BLaER1 (cell line): ENCODE measurements around the gene PHACTR3.

ENCODE experiments used
- H3K27ac ChIP-seq: shearing (Covaris generic); formaldehyde crosslinking; 2 replicates; pipeline ENCODE4 v1.8.1; 2022
- H3K27me3 ChIP-seq: shearing (Covaris generic); formaldehyde crosslinking; 2 replicates; pipeline ENCODE4 v1.8.1; 2022
- H3K36me3 ChIP-seq: shearing (Covaris generic); formaldehyde crosslinking; 2 replicates; pipeline ENCODE4 v1.8.1; 2022
- H3K4me1 ChIP-seq: shearing (Covaris generic); formaldehyde crosslinking; 2 replicates; pipeline ENCODE4 v1.8.1; 2022
- H3K4me2 ChIP-seq: shearing (Covaris generic); formaldehyde crosslinking; 2 replicates; pipeline ENCODE4 v1.8.1; 2022
- H3K4me3 ChIP-seq: shearing (Covaris generic); formaldehyde crosslinking; 2 replicates; pipeline ENCODE4 v1.8.1; 2022
- H3K9ac ChIP-seq: shearing (Covaris generic); formaldehyde crosslinking; 2 replicates; pipeline ENCODE4 v1.8.1; 2022
- H3K9me3 ChIP-seq: shearing (Covaris generic); formaldehyde crosslinking; 2 replicates; pipeline ENCODE4 v1.8.1; 2022
- H4K20me1 ChIP-seq: shearing (Covaris generic); formaldehyde crosslinking; 2 replicates; pipeline ENCODE4 v1.8.1; 2022
- Cebpa-rat ChIP-seq: shearing (Covaris generic); IDR thresholded peaks from 2 replicates; pipeline ENCODE4 v1.8.1; 2022

The PHACTR3 gene

GRCh38 chr20:59730722-59731121 lies 126.4 kb downstream of the PHACTR3 start:
- Histone ChIP-seq H3K27me3 (no peaks in the 10 kb centered on the region), H3K4me3 (no peak overlapping the region), H3K9ac (no peak overlapping the region), H3K4me2 (no peak overlapping the region), H4K20me1 (peaks cover 100% of the 10 kb centered on the region), H3K4me1 (peaks cover 98% of the 10 kb centered on the region), H3K9me3 (no peaks in the 10 kb centered on the region), H3K36me3 (peaks cover 86% of the 10 kb centered on the region), H3K27ac (no peak overlapping the region)
- no peak for TF ChIP-seq Cebpa-rat

- H3K4me3 ChIP-seq: no peak overlapping the region
- TF ChIP-seq Cebpa-rat: no peak
- no peak overlapping the region for H3K27ac ChIP-seq
- H3K27me3 ChIP-seq: no peaks in the 10 kb centered on the region
- peaks cover 86% of the 10 kb centered on the region for H3K36me3 ChIP-seq
- H4K20me1 ChIP-seq: peaks cover 100% of the 10 kb centered on the region
- no peak overlapping the region for H3K4me2 ChIP-seq
- no peak overlapping the region for H3K9ac ChIP-seq
- peaks cover 98% of the 10 kb centered on the region for H3K4me1 ChIP-seq
- no peaks in the 10 kb centered on the region for H3K9me3 ChIP-seq
Observed at GRCh38 chr20:59731376-59731775, 127.0 kb downstream of the PHACTR3 start.

GRCh38 chr20:59733351-59733750 lies 129.0 kb downstream of the PHACTR3 start:
- H3K4me1 ChIP-seq: peaks cover 98% of the 10 kb centered on the region
- H3K27me3 ChIP-seq: no peaks in the 10 kb centered on the region
- TF ChIP-seq Cebpa-rat: no peak
- no peaks in the 10 kb centered on the region for H3K9me3 ChIP-seq
- H3K9ac ChIP-seq: no peak overlapping the region
- peak overlapping the region; percentile 53 for H3K4me2 ChIP-seq
- H3K4me3 ChIP-seq: no peak overlapping the region
- peaks cover 100% of the 10 kb centered on the region for H4K20me1 ChIP-seq
- peaks cover 88% of the 10 kb centered on the region for H3K36me3 ChIP-seq
- H3K27ac ChIP-seq: no peak overlapping the region

- no peaks in the 10 kb centered on the region for H3K9me3 ChIP-seq
- H3K4me3 ChIP-seq: no peak overlapping the region
- H3K27me3 ChIP-seq: no peaks in the 10 kb centered on the region
- no peak for TF ChIP-seq Cebpa-rat
- no peak overlapping the region for H3K27ac ChIP-seq
- H3K9ac ChIP-seq: peak overlapping the region; percentile 8; the same call in 1 of the 2 replicates
- peaks cover 100% of the 10 kb centered on the region for H4K20me1 ChIP-seq
- peaks cover 99% of the 10 kb centered on the region for H3K4me1 ChIP-seq
- H3K4me2 ChIP-seq: peak overlapping the region; percentile 53
- H3K36me3 ChIP-seq: peaks cover 92% of the 10 kb centered on the region
Observed at GRCh38 chr20:59735486-59735885, 131.1 kb downstream of the PHACTR3 start.

GRCh38 chr20:59735917-59736316 lies 131.6 kb downstream of the PHACTR3 start:
- H3K9ac ChIP-seq: peak overlapping the region; percentile 8; the same call in 1 of the 2 replicates
- no peaks in the 10 kb centered on the region for H3K9me3 ChIP-seq
- peaks cover 93% of the 10 kb centered on the region for H3K36me3 ChIP-seq
- H4K20me1 ChIP-seq: peaks cover 100% of the 10 kb centered on the region
- TF ChIP-seq Cebpa-rat: no peak
- H3K27me3 ChIP-seq: no peaks in the 10 kb centered on the region
- H3K4me2 ChIP-seq: peak overlapping the region; percentile 53
- H3K4me1 ChIP-seq: peaks cover 100% of the 10 kb centered on the region
- H3K27ac ChIP-seq: no peak overlapping the region
- no peak overlapping the region for H3K4me3 ChIP-seq

- Histone ChIP-seq H3K27ac (peak overlapping the region; percentile 51; the same call in 1 of the 2 replicates), H3K36me3 (peaks cover 98% of the 10 kb centered on the region), H3K27me3 (no peaks in the 10 kb centered on the region), H3K9ac (0 out of 2 replicates have a peak overlapping the region, but pooled peaks have one; percentile 3), H4K20me1 (peaks cover 100% of the 10 kb centered on the region), H3K4me2 (peak overlapping the region; percentile 53), H3K4me3 (no peak overlapping the region), H3K9me3 (no peaks in the 10 kb centered on the region), H3K4me1 (peaks cover 100% of the 10 kb centered on the region)
- no peak for TF ChIP-seq Cebpa-rat
Observed at GRCh38 chr20:59736366-59736765, 132.0 kb downstream of the PHACTR3 start.

- Histone ChIP-seq H4K20me1 (peaks cover 100% of the 10 kb centered on the region), H3K27me3 (no peaks in the 10 kb centered on the region)
Observed at GRCh38 chr20:59737073-59737666, 132.8 kb downstream of the PHACTR3 start.

GRCh38 chr20:59737816-59738215 lies 133.5 kb downstream of the PHACTR3 start:
- Histone ChIP-seq H3K27ac (no peak overlapping the region), H3K36me3 (peaks cover 100% of the 10 kb centered on the region), H3K4me3 (no peak overlapping the region), H4K20me1 (peaks cover 100% of the 10 kb centered on the region), H3K4me1 (peaks cover 100% of the 10 kb centered on the region), H3K27me3 (no peaks in the 10 kb centered on the region), H3K4me2 (peak overlapping the region; percentile 9; the same call in 1 of the 2 replicates), H3K9ac (no peak overlapping the region), H3K9me3 (no peaks in the 10 kb centered on the region)
- TF ChIP-seq Cebpa-rat: no peak

More at GRCh38 chr20:59737073-59737666, 132.8 kb downstream of the PHACTR3 start:
- Histone ChIP-seq H3K4me2 (peak overlapping the region; percentile 53), H3K36me3 (peaks cover 100% of the 10 kb centered on the region), H3K4me3 (no peak overlapping the region), H3K9ac (0 out of 2 replicates have a peak overlapping the region, but pooled peaks have one; percentile 3), H3K27ac (peak overlapping the region; percentile 51; the same call in 1 of the 2 replicates), H3K9me3 (no peaks in the 10 kb centered on the region), H3K4me1 (peaks cover 100% of the 10 kb centered on the region)
- TF ChIP-seq Cebpa-rat: no peak

- Histone ChIP-seq H3K36me3 (peaks cover 100% of the 10 kb centered on the region), H3K27me3 (no peaks in the 10 kb centered on the region), H4K20me1 (peaks cover 100% of the 10 kb centered on the region), H3K9me3 (no peaks in the 10 kb centered on the region), H3K4me2 (peak overlapping the region; percentile 41), H3K9ac (no peak overlapping the region), H3K4me1 (peaks cover 100% of the 10 kb centered on the region), H3K4me3 (no peak overlapping the region), H3K27ac (no peak overlapping the region)
- TF ChIP-seq Cebpa-rat: no peak
Observed at GRCh38 chr20:59738851-59739250, 134.5 kb downstream of the PHACTR3 start.

- H3K4me2 ChIP-seq: peak overlapping the region; percentile 89
- peaks cover 100% of the 10 kb centered on the region for H3K36me3 ChIP-seq
- no peaks in the 10 kb centered on the region for H3K27me3 ChIP-seq
- H3K9ac ChIP-seq: peak overlapping the region; percentile 37; the same call in 1 of the 2 replicates
- peaks cover 100% of the 10 kb centered on the region for H4K20me1 ChIP-seq
- no peak for TF ChIP-seq Cebpa-rat
- H3K27ac ChIP-seq: no peak overlapping the region
- no peak overlapping the region for H3K4me3 ChIP-seq
- H3K4me1 ChIP-seq: peaks cover 100% of the 10 kb centered on the region
- no peaks in the 10 kb centered on the region for H3K9me3 ChIP-seq
Observed at GRCh38 chr20:59740621-59741020, 136.3 kb downstream of the PHACTR3 start.
